VCaP (cell line): ENCODE data around the gene TUBB.
A peak's percentile ranks its signal among the peaks of the same experiment; 100 is the strongest.
"Not testable (repeated sequence)": the region's sequence is repeated elsewhere in the genome, so short reads cannot be mapped to it uniquely, and the experiment has no call there.

Source experiments
- H3K27ac ChIP-seq: fragments of 450-650 bp; 2 replicates; pipeline ENCODE4 v1.5.1; 2017
- TF ChIP-seq, protein P1 (sequence below): fragments of 450-650 bp; conservative IDR thresholded peaks from 2 replicates; pipeline ENCODE4 v1.5.1; 2017; ENCODE audit warnings: mild to moderate bottlenecking, moderate library complexity

Gene TUBB

DNA sequence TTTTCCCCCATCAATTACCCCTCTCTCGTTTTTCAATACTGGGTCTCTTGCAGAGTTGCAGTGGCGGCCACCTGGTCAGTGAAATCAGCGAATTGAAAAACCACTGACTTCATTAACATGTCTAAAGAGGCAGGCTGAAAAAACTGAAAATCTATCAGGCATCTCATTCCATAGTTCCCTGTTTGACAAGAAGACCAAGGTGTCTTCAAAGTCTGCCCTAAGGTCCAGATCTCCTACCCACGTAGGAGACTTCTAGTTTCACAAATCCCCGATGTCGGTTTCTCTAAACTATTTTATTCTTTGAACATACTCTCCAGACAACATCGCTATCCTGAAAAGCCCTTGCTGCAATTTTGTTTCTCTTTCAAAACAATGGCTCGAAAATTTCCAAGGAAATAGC, 796 bp upstream of the TUBB start:
- TF ChIP-seq, protein P1, sequence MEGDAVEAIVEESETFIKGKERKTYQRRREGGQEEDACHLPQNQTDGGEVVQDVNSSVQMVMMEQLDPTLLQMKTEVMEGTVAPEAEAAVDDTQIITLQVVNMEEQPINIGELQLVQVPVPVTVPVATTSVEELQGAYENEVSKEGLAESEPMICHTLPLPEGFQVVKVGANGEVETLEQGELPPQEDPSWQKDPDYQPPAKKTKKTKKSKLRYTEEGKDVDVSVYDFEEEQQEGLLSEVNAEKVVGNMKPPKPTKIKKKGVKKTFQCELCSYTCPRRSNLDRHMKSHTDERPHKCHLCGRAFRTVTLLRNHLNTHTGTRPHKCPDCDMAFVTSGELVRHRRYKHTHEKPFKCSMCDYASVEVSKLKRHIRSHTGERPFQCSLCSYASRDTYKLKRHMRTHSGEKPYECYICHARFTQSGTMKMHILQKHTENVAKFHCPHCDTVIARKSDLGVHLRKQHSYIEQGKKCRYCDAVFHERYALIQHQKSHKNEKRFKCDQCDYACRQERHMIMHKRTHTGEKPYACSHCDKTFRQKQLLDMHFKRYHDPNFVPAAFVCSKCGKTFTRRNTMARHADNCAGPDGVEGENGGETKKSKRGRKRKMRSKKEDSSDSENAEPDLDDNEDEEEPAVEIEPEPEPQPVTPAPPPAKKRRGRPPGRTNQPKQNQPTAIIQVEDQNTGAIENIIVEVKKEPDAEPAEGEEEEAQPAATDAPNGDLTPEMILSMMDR, result no peak
- H3K27ac ChIP-seq, result peak overlapping the region; percentile 89

DNA sequence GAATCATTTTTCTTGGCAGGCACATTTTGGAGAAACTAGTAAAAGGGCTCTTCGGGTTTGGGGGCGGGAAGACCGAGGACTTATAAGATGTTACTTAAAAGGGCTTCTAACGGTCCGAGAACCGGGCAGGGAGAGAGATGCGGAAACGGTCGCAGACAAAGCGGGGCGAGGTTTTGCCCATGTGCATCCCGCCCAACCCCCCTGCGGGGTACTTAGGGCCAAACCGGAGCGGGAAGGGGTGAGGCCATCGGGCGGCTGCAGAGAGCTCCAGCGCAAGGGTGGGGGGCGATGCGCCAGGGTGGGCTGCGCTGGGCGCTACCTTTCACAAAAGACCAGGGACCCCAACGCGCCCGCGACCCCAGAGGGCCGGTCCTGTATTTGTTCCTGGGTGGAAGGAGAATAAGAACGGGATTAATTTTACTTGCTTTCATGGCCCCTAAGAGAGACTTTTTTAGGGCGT, 616 bp downstream of the TUBB start:
- peak overlapping the region; percentile 89 for H3K27ac ChIP-seq
- TF ChIP-seq, protein P1, result no peak

DNA sequence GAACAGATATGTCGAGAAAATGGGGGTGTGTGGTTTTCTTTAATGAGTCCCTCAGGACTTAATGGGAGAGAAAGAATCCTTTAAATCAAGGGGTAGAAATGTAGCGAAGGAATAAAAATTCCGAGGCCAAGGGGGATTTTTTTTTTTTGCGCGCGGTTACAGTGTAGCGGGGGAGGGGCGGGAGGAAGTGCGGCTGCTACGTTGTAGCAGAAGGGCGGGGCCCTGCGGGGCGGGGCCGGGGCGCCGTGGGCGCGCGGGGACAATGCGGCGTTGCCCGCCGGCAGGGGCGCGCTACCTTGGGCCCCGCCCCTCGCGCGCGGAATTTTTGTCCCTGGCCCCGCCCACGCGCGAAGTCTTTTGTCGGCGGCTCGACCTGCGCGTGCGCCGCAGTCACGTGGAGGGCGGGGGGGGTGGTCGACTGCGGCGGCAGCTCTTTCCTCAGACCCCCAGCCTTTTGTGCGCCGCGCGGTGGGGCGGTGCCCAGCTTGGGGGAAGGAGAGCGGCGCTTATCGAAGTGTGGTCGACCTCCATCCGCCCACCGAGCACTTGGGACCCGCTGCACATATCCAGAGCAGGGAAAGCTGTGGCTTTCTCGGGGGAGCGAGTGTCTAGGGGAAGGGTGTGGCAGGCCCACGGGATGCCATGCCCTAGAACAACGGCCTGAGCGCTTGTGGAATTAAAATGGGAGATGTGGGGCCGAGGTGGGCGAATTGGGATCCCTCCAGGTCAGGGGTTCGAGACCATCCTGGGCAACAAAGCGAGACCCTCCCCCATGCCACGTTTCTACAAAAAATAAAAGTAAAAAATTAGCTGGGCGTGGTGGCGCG, 1.3 kb downstream of the TUBB start:
- TF ChIP-seq, protein P1, result peak; percentile 55
- H3K27ac ChIP-seq, result peak overlapping the region; percentile 89

DNA sequence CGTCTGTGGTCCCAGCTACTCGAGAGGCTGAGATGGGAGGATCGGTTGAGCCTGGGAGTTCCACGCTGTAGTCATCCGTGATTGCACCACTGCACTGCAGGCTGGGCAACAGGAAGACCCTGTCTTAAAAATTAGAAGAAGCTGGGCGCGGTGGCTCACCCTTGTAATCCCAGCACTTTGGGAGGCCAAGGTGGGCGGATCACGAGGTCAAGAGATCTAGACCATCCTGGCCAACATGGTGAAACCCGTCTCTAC, 1.8 kb downstream of the TUBB start:
- peak overlapping the region; percentile 89 for H3K27ac ChIP-seq

DNA sequence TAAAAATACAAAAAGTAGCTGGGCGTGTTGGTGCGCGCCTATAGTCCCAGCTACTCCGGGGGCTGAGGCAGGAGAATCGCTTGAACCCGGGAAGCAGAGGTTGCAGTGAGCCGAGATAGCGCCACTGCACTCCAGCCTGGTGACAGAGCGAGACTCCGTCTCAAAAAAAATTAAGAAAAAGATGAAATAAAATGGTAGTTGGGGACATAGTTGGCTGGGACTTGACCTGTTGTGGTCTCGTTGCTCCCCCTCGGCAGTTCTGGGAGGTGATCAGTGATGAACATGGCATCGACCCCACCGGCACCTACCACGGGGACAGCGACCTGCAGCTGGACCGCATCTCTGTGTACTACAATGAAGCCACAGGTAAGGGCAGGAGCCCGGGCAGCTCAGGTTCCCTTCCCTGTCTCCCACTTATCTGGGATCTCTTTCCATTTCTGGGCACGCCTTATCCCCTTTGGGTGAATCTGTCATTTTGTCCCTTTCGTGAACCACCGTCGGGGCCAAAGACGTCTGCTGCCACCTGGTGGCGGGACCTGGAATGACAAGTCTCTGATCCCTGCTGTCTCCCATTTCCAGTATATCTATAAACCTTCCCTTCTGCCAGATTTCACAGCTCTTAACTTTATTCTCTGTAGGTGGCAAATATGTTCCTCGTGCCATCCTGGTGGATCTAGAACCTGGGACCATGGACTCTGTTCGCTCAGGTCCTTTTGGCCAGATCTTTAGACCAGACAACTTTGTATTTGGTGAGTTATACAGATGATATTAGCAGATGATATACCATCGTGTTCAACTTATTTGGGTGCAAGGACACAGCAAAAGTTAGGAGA, 2.3 kb downstream of the TUBB start:
- H3K27ac ChIP-seq, result peak overlapping the region; percentile 89
- TF ChIP-seq, protein P1, result peak; percentile 93

DNA sequence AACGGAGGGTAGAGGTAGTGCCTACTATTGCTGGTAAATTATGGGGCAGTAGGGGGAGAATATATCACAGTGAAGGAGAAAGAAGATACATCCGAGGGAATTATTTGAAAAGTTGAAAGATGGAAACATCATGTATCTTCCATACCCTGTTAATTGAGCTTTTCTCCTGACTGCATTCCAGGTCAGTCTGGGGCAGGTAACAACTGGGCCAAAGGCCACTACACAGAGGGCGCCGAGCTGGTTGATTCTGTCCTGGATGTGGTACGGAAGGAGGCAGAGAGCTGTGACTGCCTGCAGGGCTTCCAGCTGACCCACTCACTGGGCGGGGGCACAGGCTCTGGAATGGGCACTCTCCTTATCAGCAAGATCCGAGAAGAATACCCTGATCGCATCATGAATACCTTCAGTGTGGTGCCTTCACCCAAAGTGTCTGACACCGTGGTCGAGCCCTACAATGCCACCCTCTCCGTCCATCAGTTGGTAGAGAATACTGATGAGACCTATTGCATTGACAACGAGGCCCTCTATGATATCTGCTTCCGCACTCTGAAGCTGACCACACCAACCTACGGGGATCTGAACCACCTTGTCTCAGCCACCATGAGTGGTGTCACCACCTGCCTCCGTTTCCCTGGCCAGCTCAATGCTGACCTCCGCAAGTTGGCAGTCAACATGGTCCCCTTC, 3.1 kb downstream of the TUBB start:
- peak overlapping the region; percentile 89; the same call in 1 of the 2 replicates for H3K27ac ChIP-seq

DNA sequence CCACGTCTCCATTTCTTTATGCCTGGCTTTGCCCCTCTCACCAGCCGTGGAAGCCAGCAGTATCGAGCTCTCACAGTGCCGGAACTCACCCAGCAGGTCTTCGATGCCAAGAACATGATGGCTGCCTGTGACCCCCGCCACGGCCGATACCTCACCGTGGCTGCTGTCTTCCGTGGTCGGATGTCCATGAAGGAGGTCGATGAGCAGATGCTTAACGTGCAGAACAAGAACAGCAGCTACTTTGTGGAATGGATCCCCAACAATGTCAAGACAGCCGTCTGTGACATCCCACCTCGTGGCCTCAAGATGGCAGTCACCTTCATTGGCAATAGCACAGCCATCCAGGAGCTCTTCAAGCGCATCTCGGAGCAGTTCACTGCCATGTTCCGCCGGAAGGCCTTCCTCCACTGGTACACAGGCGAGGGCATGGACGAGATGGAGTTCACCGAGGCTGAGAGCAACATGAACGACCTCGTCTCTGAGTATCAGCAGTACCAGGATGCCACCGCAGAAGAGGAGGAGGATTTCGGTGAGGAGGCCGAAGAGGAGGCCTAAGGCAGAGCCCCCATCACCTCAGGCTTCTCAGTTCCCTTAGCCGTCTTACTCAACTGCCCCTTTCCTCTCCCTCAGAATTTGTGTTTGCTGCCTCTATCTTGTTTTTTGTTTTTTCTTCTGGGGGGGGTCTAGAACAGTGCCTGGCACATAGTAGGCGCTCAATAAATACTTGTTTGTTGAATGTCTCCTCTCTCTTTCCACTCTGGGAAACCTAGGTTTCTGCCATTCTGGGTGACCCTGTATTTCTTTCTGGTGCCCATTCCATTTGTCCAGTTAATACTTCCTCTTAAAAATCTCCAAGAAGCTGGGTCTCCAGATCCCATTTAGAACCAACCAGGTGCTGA, 3.9 kb downstream of the TUBB start:
- TF ChIP-seq, protein P1, result 0 out of 2 replicates have a peak, but pooled peaks have one; percentile 7
- not testable (repeated sequence) for H3K27ac ChIP-seq
